Kidney glomerular epithelial cell (primary cell): ENCODE results near the gene TBC1D2B.
"Not testable (repeated sequence)": the region's sequence is repeated elsewhere in the genome, so short reads cannot be mapped to it uniquely, and the experiment has no call there.

Experiments used
- DNase-seq: peaks from one replicate; lab custom pipeline; 2025; lab: John Stamatoyannopoulos, UW

Gene TBC1D2B

DNA sequence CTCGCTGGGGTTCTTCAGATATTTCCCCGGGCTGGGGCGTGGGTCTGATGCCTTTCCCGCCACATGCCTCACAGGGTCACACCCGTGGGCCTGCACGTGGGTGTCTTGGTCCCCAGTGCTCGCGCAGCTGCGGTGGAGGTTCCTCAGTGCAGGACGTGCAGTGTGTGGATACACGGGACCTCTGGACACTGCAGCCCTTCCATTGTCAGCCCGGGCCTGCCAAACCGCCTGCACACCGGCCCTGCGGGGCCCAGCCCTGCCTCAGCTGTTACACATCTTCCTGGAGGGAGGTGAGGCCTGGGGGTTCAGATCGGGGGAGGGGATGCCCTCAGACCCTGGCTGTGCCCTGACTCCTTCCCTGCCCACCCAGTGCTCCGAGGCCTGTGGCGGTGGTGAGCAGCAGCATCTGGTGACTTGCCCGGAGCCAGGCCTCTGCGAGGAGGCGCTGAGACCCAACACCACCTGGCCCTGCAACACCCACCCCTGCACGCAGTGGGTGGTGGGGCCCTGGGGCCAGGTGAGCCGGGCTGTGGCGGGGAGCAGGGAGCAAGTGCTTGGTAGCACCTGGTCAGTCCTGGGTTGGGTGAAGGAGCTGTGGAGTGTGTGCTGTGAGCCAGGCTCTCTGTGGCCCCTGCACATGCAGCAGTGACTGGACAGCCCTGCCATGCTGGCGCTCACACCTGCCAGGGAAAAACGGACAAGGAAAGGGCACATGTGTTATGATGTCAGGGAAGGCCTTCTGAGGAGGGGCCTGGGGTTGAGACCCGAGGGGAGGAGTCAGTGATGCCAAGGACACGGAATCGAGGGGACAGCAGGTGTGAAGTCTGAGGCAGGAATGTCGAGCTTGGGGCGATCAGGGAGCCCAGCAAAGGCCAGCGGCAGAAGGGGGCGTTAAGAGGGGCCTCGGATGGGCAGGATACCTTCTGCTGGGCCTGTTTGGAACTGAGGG is 88.9 kb downstream of the TBC1D2B start:
- DNase-seq: no peak

DNA sequence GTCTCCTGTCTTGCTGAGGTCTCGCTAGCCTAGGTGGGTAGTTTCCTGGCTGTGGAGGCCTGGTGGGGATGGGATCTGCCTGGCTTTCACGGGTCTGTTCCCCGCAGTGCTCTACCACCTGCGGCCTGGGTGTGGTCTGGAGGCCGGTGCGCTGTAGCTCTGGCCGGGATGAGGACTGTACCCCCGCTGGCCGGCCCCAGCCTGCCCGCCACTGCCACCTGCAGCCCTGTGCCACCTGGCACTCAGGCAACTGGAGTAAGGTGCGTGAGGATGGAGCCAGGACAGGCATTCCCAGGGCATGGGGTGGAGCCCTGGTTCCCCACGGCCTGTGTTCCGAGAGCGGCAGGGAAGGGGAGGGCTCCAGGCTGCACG is 89.8 kb downstream of the TBC1D2B start:
- DNase-seq: not testable (repeated sequence)

DNA sequence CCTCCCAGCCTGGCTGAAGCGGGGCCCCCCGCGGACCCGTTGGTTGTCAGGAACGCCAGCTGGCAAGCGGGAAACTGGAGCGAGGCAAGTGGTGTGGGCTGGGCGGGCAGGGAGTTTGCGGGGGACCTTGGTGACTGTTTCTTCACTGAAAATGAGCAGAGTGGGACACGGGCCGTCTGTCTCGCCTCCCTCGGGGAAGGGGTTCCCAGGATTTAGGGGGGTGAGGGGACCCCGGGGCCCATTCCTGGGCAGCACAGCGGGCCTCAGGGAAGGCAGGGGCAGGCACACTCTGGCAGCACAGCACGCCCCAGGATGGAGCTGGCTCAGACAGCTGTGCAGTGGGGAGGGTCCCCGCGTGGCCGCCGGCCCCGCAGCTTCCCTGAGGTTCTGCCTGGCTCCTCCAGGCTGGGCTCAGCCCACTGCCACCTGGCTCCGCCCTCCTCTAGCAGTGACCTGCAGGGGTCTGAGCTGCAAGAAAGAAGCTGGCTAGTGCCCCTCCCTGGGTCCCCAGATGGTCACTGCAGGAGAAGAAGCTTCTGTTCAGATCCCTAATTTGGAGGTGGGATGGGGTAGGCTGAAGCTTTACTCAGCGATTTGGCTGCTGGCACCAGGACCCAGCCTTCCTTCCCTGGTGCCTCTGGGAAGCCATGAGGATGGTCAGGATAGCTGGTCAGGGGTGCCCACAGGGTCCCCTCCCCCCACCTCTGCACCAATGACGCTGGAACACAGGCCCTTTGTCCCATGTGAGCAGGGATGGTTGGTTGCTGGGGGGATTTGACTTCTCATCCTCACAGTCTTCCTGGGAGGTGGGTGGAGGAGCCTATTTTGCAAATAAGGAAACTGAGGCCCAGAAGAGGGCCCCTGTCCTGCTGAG is 90.4 kb downstream of the TBC1D2B start:
- no peak for DNase-seq

DNA sequence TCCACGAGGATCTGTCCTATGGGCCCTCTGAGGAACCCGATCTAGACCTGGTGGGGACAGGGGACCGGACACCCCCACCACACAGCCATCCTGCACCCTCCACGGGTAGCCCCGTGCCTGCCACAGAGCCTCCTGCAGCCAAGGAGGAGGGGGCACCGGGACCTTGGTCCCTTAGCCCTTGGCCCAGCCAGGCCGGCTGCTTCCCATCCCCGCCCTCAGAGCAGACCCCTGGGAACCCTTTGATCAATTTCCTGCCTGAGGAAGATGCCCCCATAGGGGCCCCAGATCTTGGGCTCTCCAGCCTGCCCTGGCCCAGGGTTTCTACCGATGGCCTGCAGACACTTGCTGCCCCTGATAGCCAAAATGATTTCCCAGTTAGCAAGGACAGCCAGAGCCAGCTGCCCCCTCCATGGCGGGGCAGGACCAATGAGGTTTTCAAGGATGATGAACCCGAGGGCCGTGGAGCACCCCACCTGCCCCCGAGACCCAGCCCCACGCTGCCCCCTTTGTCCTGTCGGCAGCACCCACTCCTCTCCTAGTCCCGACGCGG is 91.5 kb downstream of the TBC1D2B start:
- DNase-seq: no peak

DNA sequence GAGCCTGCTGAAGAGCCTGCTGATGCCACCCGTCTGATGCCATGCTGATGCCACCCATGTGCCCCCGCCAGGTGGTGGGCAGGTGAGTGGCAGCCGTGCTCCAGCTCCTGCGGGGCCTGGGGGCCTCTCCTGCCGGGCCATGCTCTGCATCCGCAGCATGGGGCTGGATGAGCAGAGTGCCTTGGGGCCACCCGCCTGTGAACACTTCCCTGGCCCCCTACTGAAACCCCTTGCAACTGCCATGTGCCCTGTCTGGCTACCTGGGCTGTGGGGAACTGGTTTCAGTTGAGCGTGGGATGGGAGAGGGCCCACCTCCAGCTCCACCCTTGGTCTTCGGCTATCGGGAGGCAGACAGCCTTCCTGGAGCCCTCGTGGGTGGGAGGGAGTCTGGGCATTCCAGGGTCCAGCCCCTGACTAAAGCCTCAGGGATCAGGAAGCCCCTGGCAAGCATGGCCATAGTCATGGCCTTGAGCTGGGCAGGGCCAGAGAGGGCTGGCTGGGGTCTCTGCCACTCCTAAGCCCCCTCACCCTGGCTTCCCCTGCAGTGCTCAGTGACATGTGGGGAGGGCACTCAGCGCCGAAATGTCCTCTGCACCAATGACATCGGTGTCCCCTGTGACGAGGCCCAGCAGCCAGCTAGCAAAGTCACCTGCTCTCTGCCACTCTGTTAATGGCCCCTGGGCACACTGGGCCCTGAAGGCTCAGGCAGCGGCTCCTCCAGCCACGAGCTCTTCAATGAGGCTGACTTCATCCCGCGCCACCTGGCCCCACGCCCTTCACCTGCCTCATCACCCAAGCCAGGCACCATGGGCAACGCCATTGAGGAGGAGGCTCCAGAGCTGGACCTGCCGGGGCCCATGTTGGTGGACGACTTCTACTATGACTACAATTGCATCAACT is 92.2 kb downstream of the TBC1D2B start:
- no peak for DNase-seq

DNA sequence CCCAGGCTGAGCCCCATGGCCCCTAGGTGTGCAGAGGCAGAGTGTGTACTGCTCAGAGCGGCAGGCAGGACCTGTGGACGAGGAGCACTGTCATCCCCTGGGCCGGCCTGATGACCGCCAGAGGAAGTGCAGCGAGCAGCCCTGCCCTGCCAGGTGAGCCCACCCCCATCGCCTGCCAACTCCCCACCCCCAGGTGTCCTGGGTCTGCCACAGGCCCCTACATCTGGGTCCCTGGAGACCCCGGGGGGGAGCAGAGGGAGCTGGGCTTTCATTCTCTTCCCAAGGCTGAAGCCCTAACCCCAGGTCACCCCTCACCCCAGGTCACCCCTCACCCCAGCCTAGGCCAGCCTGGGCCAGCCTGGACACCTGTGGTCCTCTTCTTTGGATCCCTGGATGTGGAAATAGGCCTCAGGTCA is 93.1 kb downstream of the TBC1D2B start:
- DNase-seq: no peak

DNA sequence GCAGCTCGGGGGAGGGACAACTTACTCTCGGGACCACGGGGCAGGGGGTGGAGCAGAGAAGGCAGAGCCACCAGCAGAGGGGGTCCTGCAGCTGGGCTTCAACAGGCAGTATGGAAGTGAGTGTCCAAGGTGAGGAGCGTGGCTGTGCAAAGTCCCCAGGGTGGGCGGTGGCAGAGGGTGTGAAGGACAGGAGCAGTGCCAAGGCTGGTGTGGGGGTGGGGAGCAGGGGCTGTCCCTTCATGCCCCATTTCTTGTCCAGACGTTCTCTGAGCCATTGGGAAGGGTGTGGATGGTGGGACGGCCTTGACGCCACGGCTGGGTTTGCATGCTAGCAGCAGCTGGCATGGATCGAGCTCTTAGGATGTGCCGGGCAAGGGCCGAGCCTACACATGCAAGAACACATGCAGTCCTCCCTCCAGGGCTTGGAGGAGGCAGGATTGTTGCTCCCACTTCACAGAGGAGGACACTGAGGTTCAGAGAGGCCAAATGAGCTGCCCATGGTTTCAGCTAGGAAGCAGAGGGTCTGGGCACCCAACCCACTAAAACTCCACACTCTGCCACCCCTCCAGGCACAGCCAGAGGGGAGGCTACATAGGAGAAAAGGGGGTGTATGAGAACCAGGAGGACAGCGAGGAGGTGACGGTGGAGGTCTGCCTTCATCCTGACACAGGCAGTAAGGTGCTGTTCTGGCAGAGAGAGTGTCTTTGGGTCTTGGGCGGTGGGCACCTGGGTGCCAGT is 93.6 kb downstream of the TBC1D2B start:
- DNase-seq: no peak

DNA sequence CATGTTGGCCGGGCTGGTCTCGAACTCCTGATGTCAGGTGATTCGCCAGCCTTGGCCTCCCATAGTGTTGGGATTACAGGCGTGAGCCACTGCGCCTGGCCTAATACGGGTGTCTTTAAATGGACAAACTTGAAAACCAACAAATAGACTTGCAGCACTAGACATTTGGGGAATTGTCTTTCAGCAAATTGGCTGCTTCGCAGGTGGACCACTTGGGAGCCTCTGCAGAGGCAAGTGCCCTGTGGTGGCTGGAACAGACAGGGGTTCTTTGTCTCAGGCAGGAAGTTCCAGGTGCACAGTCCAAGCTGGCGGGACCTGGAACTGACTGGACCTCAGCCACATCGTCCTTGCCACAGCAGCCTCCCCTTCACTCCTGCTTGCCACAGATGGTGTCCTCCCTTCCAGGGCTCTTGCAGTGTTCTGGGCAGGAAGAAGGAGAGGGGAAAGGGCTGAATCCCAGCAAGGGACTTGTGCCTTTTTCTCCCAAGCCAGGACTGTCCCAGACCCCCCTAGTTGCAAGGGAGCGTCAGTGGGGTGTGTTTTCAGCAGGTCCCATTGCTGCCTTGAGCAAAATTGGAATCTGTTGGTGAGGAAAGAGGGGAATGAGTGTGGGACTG is 94.3 kb downstream of the TBC1D2B start:
- no peak for DNase-seq

DNA sequence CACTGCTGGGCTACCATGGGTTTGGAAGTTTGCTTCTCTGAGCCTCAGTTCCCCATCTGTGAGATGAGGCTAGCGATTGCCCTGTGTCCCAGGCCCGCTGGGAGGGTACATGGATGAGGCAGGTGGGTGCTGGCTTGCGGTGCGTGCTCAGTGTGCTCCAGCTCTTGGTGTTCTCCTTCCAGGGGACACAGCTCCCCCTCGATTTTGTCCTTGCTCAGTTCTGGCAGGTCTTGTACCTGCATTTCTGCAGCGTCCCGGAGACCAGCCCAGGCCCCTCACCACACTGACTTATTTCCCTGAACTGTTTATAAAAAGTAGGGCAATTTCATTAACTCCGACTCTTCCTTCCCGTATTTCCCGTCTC is 95.4 kb downstream of the TBC1D2B start:
- no peak for DNase-seq

DNA sequence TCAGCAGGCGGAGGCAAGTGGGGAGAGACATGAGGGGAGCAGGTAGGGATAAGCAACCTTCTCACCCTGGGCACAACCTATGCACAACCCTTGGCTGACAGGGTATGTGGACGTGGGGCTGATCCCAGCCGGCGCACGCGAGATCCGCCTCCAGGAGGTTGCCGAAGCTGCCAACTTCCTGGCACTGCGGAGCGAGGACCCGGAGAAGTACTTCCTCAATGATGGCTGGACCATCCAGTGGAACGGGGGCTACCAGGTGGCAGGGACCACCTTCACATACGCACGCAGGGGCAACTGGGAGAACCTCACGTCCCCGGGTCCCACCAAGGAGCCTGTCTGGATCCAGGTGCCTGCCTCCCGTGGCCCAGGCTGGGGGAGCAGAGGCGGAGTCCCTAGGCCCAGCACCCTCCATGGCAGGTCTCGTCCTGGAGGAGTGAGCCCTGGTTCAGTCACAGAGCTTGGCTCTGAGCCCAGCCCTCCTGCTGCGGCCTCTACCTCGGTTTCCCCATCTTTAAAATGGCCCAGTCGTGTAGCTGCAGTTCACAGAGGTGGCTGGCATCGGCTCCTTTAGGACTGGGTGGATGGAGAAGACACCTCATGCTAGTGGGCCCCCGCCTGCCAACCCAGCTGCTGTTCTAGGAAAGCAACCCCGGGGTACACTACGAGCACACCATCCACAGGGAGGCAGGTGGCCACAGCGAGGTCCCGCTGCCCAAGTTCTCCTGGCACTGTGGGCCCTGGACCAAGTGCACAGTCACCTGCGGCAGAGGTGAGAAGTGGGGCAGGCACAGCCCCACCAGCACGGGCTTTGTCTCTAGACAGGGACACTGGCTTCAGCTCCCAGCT is 96.0 kb downstream of the TBC1D2B start:
- DNase-seq: no peak

DNA sequence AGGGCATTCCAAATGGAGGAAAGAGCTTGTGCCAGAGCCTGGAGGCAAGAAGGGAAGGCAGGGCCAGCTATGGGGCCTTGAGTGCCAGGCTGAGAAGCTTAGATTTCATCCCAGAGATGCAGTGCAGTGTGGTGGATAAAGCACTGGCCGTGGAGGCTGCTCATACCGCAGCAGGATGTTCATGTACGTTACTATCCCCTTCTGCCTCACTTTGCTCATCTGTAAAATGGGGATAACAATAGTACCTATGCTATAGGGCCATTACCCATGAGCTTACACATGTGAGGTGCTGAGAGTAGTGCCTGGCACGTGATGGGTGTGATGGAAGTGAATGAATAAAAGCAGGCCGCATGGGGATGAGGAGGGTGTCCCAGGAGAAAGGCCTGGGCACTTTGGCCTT is 96.8 kb downstream of the TBC1D2B start:
- not testable (repeated sequence) for DNase-seq

DNA sequence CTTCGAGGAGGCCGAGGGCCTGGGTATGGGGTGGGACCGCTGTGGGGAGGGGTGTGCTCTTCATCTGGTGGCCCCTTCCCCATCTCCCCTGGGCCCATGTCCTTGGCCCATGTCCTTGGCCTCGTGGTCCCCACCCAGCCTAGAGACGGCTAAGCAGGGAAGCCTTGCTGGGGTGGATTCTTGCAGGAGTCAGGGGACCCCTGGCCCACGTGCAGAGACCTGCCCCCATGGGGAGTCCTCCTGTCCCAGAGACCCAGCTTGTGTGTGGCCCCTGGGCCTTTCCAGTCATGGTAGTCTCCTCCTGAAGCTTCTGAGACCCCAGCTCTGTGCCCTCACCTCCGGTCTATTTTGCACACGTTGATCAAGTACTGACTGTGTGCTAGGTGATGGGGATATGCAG is 97.4 kb downstream of the TBC1D2B start:
- no peak for DNase-seq

DNA sequence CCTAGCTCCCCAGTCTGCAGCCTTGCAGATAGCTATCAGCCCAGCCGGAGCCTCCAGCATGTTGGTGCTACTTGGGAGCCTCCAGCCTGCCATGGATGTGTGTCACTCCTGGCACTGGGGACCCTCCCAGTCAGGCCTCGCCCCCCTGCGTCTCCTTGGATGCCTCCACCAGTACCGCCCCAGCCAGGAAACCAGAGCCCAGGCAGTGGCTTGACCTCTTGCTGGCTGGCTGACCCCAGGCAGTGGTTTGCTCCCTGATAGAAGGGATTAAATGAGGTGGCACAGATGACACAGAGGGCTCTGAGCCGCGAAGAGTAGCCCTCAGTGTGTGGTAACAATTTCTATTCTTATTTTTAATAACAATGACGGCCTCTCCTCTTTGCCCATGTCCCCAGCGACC is 98.4 kb downstream of the TBC1D2B start:
- DNase-seq: not testable (repeated sequence)

DNA sequence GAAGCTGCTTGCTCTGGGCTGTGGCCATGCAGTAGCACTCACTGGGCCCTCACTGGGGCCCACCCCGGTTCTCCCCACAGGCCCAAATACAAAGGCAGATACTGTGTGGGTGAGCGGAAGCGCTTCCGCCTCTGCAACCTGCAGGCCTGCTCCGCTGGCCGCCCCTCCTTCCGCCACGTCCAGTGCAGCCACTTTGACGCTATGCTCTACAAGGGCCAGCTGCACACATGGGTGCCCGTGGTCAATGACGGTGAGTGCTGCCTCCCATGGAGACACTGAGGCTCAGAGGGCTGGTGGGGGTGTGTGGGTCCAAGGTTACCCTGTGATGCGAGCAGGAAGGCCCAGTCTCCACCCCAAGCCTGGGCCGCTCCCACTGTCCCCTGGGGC is 98.8 kb downstream of the TBC1D2B start:
- DNase-seq: not testable (repeated sequence)

DNA sequence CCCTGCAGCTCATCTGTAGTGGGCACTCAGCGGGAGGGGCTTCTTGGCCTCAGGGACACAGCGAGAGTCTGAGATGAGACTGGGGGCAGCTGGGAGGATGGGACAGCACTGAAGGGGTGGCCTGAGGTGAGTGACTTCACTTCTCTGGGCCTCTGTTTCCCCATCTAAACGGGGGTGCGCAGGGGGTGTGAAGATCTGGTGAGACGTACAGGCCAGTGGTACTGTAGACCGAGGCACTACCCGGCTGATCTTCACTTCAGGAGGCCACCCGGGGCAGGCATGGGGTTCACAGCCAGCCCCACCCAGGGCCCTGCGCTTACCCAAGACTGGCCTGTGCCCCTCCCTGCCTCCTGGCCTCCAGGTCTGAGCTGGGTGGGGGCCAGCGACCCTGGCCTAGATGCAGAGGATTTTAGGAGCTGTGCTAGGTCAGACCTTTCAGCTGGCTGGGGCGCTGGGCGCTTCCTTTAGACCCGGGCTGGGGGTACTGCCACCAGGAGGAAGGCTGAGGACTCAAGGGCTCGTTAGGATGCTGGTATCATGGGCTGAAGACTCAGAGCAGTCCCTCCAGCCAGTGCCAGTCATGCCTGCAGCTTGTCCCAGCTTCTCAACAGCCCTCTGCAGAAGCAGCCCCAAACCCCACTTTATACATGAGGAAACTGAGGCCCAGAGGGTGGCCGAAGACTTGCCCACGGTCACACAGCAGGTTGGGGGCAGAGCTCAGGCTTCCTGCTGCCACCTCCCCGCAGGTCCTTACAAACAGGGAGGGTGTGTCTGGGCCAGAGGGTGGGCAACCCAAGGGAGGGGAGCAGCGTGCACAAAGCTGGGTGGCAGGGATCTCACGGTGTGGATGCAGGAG is 99.4 kb downstream of the TBC1D2B start:
- not testable (repeated sequence) for DNase-seq

DNA sequence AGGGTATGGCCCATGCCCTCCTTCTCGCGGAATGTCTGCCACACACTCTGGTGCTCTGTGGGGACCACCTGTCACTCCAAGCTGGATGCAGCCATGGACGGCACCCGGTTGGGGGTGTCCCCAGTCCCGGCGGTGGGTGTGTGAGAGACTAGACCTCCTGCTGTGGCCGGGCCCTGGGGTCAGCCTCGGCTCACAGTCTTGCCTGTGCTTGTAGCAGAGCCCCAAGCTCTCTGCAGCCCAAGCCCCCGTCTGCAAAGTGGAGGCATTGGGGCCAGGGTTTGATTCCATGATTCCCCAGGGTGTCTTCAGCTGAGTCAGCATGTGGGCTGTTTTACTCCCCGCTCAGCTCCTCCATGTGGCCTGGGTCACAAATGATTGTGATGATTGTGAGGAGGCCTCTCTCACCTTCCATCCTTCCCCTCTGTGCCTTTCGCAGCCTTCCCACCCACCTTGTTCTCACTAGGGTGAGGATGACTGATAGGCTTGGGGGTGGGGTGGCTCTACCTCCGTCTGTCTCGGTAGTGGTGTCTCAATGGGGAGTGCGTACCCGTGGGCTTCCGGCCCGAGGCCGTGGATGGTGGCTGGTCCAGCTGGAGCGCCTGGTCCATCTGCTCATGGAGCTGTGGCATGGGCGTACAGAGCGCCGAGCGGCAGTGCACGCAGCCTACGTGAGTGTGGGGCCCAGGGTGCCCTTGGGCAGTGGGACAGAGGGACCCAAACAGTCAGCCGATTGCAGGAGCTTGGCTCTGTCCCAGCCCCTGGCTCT is 100.6 kb downstream of the TBC1D2B start:
- DNase-seq: not testable (repeated sequence)

DNA sequence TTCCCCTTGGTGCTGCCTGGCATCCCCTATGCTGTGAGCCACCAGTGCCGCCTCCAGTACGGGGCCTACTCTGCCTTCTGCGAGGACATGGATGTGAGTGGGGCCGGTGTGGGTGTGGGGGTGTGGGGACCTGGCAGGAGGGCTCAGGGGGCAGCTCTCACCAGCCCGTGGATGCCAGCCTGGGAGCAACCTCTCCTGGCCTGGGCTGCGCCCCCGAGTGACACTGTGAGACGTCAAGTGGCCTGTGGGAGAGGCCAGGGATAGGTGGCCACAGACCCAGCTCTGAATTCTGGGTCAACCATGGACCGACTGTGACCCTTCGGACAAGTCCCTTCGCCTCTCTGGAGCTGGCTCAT is 101.4 kb downstream of the TBC1D2B start:
- not testable (repeated sequence) for DNase-seq
